Hematopoietic multipotent progenitor cell treated with erythropoietin and hydrocortisone succinate and interleukin-3 and kit ligand, for 6 days (in vitro differentiated cells): Measurements from ENCODE around the gene NATD1.
"Not testable (repeated sequence)": the region's sequence is repeated elsewhere in the genome, so short reads cannot be mapped to it uniquely, and the experiment has no call there.

ENCODE experiments used
- DNase-seq: peaks from one replicate; pipeline ENCODE4 v3.0.0-alpha.2; 2015

The NATD1 gene

DNA sequence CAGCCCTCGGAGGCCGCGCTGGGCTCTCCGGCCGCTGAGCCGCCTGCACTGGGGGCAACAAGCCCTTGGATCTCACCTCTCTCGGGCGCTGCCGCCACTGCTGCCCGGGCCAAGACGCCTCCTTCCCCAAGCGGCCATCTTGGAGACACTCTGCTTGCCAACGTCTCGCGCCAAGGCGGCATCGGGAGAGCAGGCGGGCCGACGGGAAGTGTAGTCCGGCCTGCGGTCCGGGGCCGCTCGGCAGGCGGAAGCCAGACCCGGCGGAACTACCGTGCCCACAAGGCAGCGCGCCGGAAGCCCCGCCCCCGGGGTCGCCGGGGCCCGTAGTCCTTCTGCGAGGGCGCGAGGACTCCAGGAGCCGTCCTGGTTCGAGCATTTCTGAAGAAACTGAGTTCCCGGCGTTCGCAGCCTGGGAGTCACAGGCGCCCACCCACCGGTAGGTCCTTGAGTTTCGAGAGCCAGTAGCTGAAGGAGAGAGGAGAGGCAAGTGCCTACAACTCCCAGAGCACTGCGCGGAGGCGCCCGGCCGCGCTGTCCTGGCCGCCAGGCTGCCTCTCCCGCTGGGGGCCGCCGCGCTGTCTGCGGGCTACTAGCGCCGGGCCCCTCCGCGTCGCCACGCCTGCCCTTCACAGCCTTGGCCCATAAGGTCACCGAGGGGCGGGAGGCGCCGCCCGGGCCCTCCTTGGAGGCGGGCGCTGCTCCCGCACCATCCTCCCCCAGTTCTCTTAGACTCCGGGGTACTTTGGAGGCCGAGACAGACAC is 39.0 kb downstream of the NATD1 start, which contains the start of gene TMEM11:
TMEM11 (minus strand) TSS at position 147 of the 762 bp plus-strand sequence; CDS start at position 138, 9 bp downstream.
- DNase-seq = peak; percentile 97

DNA sequence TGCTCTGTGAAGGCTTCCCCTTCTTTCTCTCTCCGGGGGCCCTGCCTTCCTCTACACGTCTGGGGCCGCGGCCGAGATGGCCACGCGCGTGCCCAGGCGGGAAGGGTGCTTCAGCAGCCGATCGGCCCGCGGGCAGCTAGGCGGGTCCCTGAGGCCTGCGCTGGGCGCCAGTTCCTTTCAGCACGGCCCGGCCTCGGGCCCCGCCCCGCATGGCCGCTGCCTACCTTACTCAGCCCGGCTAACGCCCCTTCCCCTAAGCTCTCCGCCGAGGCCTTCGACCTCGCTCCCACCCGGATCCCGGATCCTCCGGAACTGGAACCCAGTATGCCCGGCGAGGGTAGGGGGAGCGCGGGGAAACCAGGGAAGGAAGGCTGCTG is 39.6 kb downstream of the NATD1 start:
- peak; percentile 54 for DNase-seq

DNA sequence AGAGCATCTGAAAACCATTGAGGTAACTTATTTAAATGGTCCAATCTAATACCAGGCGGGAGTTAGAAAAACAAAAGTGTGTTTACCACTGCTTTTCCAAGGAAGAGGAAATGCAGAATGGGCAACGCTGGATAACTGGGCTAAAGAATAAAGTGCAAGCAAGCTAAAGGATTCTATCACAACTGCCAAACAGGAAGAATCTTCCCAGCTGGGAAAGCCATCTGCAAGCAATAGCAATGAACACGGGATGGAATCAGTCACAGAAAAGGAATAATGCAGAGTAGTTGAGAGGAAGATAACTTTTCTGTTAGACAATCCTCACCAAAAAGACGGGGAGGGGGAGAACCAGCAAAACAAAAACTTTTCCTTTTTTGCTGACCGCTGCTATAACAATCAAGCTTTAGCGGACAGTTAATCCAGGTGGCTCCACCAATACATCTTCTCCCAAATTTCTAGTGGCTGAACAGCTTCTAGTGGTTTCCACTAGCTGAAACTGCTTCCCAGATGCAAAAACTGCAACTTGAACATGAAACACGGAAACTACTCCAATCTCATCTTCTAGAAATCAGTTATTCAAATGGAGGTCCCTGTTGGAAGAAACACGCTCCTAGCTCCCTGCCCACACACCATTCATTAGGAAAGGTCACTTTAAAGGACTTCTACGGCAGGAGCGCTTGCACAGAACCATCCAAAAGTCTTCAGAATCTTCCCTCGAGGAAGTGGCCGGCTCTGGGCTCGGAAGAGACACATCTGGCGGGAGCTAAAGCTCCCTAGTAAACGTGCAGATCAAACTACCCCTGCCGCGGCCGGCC is 40.2 kb downstream of the NATD1 start:
- DNase-seq = no peak

DNA sequence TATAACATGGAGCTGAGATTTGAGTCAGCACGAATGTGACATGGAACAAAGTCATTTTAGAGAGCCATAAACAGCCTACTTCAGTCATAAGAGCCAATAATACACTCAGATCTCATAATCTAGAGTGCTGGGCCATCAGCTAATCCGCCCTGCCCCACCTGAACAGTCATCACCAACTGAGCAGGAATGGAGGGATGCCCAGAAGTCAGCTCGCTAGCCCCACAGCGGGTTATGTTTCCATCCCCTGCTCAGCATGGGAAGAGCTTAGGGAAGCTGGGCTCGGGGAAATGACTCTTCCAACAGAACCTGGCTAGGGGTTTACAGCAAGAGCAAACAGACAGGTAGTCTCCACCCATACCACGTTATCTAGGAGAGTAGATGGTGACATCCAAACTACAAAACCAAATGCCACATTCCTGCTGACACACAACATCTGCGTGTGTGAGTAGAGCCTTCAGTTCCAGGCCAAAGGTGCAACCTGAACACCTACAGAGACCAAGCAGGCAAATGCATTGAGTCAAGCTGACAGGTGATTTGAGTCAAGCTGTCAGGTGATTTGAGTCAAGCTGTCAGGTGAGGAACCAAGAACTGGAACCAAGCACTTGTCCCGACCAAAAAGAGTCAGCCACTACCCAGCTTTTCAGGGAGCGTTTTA is 41.3 kb downstream of the NATD1 start:
- DNase-seq = no peak

DNA sequence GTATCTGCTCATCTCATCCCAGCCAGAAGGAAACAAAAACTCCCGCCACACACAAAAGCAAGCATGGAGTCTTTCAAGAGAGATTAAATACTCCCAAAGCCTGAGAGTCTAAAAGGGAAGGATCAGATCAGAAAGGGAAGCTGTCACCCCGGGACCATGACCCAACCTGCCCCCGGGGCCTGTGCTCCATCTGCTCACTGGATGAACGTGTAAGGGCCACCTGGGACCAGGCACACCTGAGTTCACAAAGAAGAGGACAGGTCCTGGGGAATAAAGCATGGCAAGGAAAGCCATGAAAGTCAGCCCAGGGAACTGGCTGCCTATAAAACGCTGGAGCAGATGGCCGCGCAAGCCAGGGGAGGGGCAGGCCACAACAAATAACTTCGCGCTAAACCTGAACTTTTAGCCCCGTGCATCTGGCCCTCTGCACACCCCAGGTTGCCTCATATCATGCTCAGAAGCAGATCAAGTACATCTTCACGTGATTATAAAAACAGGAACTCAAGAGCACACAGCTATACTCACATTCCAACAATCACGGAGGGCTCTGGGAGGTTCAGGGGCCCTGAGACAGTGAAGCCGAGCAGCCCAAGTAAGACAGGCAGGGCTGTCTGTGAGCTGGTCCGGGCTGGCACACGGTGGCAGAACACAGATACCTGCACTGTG is 42.7 kb downstream of the NATD1 start:
- peak; percentile 52 for DNase-seq

DNA sequence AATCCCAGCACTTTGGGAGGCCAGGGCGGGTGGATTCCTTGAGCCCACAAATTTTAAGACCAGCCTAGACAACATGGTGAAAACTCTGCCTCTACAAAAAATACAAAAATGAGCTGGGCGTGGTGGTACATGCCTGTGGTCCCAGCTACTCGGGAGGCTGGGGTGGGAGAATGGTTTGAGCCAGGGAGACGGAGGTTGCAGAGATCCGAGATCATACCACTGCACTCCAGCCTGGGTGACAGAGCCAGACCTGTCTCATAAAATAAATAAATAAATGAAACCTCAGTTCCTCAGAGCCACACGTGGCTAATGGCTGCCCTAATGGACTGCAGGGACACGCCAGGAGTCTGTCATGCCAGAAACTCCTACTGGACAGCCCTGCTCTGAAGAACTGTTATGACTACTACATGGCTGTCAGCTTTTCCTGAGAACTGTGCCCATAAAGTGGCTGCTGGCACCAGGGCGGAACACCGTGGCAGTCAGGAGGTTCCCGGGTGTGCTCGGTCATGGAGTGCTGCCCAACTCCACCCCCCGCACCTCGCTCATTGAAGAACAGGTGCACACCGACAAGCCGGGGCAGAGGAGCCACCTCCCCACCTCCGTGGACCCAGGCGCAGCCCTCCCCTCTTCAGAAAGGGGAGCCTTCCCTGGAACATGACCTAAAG is 43.6 kb downstream of the NATD1 start:
- no peak for DNase-seq

DNA sequence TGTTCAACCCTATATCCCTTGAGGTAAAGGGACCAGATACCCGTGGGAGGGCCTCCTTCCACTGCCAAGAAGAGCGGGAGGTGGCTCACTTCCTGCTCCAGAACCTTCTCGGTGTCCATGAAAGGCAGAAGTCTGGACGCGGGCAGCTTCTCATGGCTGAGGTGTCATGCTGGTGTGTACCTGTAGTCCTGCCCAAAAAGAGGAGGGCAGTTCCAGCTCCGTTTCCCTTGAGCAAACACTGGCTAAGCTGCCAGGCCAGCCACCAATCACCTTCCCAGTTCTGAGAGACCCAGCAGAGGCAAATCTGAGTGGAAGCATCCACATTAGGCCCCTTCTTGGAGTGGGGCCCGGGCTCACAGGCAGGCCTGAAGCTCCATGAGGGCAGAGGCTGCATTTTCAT is 44.9 kb downstream of the NATD1 start:
- no peak for DNase-seq

DNA sequence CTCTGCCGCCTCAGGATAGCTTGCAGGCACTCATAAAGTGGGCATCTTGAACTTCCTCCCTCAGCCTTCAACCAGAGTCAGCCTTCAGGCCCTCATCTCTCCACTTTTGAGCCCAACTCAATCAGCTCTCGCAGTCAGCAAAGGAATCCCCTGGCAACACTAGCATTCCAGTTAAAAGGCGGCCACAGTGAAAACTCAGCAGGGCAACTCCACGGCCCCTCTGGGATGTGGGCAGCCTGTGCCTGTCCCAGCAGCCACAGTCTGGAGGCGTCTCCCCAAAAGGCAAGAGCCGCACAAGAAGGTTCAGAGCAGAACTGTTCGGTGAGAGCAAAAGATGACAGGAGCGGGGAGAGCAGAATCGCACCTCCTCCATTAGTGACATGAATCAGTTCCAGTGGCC is 48.3 kb downstream of the NATD1 start:
- DNase-seq = no peak

DNA sequence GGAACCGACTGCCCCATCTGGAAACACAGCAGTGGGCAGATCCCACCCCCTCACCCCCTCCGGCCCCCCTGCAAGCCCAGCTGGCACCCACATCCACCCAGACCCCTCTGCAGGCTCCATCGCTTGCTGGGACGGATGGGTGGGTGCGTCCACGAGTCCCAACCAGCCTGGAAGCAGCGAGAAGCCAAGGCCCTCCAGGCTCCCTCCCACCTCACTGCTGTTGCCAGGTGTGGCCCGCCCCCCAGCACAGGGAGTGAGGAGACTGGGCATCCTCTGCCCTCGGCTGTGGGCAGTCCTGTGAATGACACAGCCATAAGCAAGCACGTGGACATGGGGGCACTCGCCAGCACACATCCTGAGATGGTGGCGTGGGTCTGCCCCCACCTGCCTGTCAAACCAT is 50.7 kb downstream of the NATD1 start:
- no peak for DNase-seq

DNA sequence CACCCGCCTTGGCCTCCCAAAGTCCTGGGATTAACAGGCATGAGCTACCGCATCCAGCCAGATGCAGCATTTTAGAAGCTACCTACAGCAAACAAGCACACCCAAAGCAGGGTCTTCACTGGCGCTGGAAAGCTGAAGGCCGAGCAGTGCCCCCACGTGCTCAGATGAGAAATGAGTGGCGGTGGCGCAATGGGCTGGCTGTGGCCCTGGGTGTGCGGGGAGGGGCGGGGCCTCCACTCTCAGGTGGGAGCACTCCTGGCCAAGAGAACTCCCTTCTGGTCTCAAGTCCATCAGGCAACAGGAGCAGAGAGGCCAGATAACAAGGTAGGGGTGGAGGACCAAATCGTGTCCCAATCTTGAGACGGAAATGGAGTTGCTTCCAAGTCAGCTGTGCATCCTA is 51.3 kb downstream of the NATD1 start:
- no peak for DNase-seq

DNA sequence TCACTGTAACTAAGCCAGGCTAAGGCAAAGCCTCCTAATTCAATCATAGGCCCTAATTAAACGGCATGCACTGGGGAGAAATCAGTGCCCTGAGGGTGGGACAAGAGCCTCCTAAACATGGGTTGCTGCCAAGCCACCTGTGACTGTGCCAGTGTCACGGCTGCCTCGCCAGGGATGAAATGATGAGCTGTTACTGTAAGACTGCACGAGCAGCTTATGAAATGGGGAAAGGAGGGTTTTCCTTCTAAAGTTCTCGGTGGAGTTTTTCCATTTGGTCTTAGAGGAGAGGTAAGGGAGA is 52.0 kb downstream of the NATD1 start:
- DNase-seq = no peak

DNA sequence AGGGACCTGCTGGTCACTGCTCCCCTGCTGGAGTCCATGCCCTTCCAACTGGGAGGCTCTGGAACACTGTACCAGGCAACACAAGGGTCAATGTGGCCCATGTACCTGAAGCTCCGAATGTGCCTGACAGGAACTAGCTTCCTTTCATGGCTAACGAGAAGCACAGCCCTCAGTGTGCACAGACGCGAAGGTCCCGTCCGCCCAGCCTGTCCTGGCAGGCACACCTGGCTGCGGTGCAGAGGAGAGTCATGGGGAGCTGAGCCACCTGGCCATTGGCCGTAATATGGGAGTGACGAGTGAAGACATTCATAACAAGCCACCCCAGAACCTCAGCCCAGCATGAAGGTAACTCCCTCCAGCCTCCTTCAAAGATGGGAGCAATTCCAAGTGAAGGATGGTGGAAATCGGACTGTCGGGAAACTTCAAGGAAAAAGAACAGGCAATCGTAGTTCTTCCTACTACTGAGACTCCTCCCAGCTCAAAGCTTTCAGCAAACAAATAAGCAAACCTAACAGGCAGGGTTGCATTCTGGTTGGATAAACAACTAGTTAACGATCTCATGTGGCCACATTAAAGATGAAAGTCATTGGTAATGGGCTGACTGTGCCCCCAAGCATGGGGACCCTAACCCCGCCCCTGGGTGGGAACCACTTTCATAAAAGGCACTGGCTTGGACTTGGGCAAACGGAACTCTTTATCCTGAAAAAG is 52.5 kb downstream of the NATD1 start:
- DNase-seq = no peak

DNA sequence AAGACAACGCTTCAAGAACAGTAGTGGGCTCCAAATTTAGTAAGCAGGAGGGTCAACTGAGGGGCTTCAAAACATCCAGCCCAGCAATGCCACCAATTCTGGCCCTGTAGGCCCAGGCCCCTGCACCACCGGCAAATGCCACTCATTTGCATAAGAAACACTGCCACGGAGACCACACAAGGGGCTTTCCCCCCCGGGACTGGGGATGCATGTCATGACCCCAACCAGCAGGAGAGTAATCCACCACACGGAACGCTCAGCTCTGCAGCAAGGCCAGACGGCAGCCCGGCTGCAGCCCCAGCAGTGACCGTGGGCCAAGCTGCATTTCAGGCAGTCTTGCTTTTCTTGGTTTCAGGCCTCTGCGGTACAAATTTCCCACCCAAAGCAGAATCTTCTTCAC is 53.4 kb downstream of the NATD1 start:
- DNase-seq = no peak

DNA sequence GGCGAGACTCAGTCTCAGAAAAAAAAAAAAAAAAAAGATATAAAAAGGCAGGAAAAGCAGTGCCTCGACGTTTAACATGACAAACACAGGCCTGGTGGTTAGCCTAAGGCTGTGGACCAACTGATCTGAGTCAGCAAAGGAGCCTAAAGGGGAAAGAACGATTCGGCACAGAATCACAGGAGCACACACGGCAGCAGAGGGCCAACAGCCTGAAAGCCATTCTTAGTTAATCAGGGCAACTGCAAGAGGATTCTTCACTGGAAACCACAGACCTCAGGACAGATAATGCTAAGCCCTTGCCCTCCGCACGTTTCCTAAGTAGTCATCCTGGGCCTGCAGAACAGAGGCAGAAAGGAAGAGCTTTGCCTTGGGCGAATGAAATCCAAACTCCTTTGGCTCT is 53.9 kb downstream of the NATD1 start:
- DNase-seq = peak; percentile 90

DNA sequence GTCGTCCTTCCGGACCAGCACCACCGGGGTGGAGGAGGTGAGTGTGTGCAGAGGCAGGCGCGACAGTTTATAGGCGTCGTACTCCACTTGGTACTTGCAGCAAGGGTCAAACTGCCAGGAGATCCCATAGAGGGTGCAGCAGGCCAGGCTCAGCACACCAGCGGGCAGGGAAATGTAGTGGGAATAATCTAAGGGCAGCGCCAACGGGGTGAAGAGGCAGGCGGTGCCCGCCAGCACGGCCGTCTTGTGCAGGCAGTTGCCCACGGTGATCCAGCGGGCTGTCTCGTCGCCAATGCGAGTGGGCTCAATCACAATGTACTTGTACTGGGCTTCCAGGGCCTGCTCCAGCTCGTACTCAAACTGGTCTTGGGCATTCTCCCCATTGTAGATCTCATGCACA is 54.8 kb downstream of the NATD1 start:
- DNase-seq = no peak

DNA sequence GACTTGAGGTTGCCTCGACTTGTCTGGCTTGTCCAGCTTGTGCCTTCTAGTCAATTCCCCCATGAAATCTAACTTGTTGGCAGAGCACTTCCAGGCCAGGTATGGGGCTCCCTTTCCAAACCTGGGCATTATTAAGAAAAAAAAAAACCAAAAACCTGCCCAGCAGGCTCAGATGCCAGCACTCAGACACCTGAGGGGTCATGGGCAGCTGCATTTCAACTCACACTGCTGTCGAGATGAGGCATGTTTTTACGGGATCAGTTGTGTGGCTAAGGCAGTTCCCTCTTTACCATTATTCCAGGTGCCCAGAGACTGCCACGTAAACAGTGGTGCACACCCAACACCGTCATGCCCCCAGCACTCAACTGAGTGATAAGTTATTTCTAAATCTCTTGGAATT is 57.1 kb downstream of the NATD1 start:
- DNase-seq = no peak

DNA sequence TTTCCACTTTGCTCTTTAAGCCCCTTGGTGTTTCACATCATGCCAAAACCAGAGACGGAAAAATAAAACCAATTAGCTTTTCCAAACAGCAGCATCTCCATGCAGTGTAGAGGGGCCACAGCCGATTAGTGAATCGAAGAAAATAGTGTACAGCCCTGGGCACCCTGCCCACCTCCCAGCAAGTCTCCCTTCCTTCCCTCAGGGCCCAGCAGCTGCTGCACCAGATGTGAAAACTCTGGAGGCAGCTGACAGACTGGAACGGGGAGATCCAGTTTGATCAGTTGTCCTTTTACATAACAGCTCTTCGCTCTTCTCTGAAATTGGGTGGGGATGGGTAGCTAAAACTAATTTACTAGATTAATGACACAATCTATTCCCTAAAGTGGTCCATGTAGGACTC is 58.5 kb downstream of the NATD1 start:
- no peak for DNase-seq

DNA sequence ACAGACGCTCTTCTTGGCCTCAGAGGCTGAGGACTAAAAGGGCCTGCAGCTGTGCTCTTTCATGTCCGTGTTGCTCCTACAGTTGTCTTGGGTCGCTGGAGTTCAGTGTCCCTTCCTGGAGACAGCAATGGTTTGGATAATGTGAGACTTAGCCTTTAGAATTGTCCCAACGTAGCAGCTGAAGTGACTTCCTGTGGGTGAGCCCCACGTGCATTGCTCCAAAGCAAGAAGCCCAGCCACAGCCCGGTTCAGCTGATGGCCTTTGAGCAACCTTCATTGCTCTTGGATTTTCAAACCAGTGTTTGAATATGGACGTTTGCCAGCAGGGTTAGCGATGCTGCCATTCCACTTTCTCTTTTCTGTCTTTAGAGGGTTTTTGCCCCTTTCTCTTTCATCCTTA is 59.0 kb downstream of the NATD1 start:
- no peak for DNase-seq

DNA sequence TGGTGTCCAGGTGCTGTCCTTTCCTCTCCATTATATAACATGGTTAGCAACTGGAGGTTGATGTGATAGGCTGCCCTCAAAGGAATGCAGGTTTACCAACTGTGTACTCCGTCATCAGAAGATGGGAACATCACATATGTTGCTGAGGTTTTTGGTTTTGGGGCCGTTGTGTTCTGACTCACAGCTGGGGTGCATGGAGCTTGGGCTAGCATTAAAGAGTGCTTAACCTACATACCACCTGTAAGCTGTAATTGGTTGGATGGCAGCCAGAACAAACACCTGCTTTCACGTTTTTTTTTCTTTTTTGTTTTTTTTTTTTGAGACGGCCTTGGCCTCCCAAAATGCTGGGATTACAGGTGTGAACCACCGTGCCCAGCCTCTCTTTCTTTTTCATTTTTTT is 60.2 kb downstream of the NATD1 start:
- DNase-seq = no peak

DNA sequence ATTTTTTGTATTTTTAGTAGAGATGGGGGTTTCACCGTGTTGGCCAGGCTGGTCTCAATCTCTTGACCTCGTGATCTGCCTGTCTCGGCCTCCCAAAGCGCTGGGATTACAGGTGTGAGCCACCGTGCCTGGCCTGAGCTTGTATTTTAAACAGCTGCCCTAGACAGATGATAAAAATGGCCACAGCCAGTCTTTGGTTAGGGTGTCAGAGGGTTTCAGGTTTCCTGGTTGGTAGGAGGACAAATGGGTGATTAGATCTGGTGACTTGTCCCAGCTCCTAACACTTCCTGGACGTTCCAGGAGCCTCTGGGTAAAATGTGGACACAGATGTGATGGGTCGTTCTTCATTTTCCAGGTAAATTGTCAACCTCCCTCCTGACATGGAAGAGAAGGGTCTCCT is 60.8 kb downstream of the NATD1 start:
- DNase-seq = not testable (repeated sequence)

DNA sequence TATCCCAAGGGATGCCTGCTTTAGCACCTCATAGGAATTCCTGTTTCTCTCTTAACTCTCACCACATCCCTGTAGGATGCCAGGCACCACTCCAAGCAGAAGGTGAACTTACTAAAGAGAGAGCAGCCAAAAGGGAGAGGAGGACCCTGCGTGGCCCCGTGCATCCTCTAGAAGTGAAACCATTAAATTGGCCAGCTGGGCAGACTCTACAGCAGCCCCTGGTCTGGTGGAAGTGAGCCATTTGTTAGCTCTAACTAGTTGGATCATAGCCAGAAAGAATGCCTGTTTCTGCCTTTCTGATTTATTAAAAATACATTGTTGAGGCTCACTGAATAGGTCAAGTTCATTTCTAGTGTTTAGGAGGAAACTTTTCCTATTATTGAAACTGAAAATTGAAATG is 61.5 kb downstream of the NATD1 start:
- no peak for DNase-seq

DNA sequence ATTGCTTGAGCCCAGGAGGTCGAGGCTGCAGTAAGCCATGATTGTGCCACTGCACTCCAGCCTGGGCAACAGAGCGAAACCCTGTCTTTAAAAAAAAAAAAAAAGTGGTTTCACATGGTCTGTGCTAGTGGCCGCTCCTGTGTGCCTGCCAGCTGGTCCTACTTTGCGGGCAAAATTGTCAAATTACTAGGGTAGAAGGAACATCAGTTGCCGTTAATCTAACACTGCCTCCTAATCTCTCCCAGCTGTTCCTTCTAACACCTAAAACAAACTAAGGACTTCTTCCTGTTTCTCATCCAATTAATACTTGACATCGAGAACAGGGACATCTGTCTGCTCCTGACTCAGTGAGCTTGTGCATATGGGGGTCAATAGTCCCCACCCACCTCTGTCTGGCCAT is 63.1 kb downstream of the NATD1 start:
- DNase-seq = no peak
